PC-9 (cell line): ENCODE measurements around the gene LYPD6B.

Source experiments
- EZH2 ChIP-seq: fragments of 200-600 bp; sonication (generic); IDR thresholded peaks from 2 replicates; pipeline ENCODE4 v1.8.0; 2017; ENCODE audit warnings: antibody characterized with exemption, low read depth
- TF ChIP-seq, protein P1 (sequence below): fragments of 200-600 bp; sonication (generic); conservative IDR thresholded peaks from 2 replicates; pipeline ENCODE4 v1.6.1; 2017; ENCODE audit warnings: mixed run types, antibody characterized with exemption, mild to moderate bottlenecking, moderate library complexity

DNA sequence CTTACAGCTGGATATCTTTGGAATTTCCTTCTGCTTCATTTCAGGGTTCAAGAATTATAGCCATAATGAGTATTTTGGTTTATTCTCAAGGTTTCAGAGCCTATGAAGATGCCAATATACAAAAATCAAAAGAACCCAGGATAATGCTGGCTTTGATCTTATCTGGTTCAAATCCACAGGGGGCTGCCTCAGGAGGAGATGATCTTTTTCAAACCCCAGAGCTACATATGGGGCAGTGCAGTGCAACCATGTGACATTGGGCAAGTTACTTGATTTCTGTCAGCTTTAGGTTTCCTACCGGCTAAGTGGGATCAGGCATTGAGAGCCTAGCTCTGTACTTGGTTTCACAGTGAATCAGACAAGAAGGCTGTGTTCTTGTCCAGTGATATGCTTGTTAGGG is 23.0 kb upstream of the LYPD6B start:
- TF ChIP-seq, protein P1, sequence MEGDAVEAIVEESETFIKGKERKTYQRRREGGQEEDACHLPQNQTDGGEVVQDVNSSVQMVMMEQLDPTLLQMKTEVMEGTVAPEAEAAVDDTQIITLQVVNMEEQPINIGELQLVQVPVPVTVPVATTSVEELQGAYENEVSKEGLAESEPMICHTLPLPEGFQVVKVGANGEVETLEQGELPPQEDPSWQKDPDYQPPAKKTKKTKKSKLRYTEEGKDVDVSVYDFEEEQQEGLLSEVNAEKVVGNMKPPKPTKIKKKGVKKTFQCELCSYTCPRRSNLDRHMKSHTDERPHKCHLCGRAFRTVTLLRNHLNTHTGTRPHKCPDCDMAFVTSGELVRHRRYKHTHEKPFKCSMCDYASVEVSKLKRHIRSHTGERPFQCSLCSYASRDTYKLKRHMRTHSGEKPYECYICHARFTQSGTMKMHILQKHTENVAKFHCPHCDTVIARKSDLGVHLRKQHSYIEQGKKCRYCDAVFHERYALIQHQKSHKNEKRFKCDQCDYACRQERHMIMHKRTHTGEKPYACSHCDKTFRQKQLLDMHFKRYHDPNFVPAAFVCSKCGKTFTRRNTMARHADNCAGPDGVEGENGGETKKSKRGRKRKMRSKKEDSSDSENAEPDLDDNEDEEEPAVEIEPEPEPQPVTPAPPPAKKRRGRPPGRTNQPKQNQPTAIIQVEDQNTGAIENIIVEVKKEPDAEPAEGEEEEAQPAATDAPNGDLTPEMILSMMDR = no peak
- no peak for TF ChIP-seq EZH2
